Measurements from ENCODE around the gene FSD1L. TPM values are rescaled to one million over a fixed set of nuclear protein-coding genes. Genes with fewer than 3 reads are reported as not detected.

Gene FSD1L
- total RNA-seq, result 1 to 10 TPM; 1.4 to 2.1 (median 1.7) TPM

DNA sequence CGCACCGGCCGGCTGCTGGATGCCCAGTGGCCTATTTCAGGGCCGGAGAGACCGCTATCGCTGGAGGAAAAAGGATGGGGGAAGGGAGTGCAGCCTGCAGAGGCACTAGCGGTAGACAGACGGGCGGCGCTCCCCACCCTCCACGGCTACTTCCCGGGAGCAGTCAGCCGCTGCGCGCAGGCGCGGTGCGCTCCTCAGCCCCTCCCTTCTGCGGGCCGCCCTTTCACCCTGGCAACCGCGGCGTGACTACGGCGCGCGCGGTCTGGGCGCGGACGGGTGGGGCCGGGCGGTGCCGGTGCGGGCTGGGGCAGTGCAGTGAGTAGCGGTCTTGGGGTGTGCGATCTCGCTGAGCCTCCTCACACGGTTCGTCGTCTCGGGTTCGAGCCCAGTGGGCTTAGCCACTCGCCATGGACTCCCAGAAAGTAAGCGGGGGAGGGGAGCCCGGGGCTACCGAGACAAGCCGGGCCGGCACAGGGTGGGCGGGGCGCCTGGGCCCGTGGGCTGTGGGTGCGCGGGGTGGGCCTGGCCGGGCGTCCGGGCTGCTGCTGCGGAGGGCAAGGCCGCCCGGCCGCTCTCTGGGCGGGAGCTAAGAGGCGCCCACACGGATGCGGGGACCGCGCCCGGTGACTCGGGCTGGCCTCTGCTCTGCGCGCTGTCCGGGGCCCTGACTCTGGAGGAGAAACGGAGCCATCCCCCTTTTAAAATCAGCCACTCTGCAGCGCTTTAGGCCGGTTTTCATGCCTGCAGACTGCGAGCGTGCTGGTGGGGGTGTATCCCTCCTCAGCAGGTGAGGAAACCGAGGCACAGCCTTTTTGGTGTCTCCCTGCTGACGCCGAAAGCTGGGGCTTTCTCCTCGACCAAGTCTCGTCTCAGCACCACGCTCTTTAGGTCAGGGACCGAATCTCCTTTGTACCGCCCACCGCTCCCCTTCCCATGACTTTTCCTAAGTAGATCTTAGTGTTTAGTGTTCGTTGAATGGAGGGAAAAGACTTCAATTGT lies at the start of gene FSD1L:
FSD1L (plus strand) TSS at position 221 of the 999 bp plus-strand sequence; CDS start at position 408, 187 bp downstream.
- no peaks in the 10 kb centered on the region for H3K9me3 Mint-ChIP-seq
- peak; percentile 67 for DNase-seq
- peak within 1 kb of the TSS; percentile 84 for H3K4me3 Mint-ChIP-seq
- H3K36me3 Mint-ChIP-seq (ENCODE audit: insufficient read depth), result no peaks in the 10 kb centered on the region
- peaks cover 10% of the 10 kb centered on the region for H3K4me1 Mint-ChIP-seq (ENCODE audit: low read depth)
- ATAC-seq, result peak; percentile 94 to 96
- no peaks in the 10 kb centered on the region for H3K27me3 Mint-ChIP-seq (ENCODE audit: low read depth)

DNA sequence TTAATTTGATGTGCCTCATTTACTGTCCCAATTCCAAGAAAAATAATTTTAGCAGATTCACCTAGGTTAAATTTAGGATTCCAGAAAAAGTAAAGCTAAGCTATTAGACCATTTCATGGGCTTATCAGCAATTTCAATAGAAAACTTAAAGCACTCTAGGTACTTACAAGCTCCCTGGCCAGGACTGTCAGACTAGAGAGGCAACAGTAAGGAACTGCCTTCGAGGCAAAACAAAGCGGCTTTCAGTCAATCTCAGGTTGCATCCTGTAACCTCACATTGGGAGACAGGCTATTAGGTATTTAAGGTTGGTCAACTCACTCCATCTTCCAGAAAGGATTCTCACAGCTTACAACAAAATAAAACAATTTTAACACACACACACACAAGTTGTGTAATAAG lies 48.7 kb upstream of the FSD1L start:
- H3K4me1 Mint-ChIP-seq (ENCODE audit: low read depth), result peaks cover 3% of the 10 kb centered on the region
- peaks cover 52% of the 10 kb centered on the region for H3K27me3 Mint-ChIP-seq (ENCODE audit: low read depth)
- H3K36me3 Mint-ChIP-seq (ENCODE audit: insufficient read depth), result peaks cover under 1% of the 10 kb centered on the region
- no peaks in the 10 kb centered on the region for H3K9me3 Mint-ChIP-seq
- no peak for DNase-seq
- ATAC-seq, result no peak
- H3K4me3 Mint-ChIP-seq, result no peak overlapping the region

DNA sequence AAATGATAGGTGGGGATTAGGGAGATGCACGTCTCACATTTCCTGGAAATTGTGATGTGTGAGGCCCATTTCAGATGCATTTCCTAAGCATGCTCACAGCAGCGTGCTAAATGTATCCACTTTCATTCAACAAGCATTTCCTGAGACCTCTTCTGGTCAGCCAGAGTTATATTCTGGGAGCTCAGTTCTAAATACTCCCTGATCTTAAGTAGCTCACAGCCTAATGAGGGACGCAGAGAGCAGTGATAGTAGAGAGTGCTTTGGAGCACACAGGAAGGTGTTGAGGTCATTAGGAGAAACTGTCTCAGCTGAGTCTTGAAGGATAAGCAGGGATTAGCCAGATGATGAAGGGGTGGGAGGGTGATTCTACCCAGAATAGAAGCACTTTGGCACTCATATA lies 46.2 kb upstream of the FSD1L start:
- H3K36me3 Mint-ChIP-seq (ENCODE audit: insufficient read depth), result no peaks in the 10 kb centered on the region
- H3K27me3 Mint-ChIP-seq (ENCODE audit: low read depth), result peaks cover 63% of the 10 kb centered on the region
- H3K4me1 Mint-ChIP-seq (ENCODE audit: low read depth), result peaks cover 24% of the 10 kb centered on the region
- ATAC-seq (no peak), DNase-seq (no peak)
- peaks cover under 1% of the 10 kb centered on the region for H3K9me3 Mint-ChIP-seq
- no peak overlapping the region for H3K4me3 Mint-ChIP-seq

DNA sequence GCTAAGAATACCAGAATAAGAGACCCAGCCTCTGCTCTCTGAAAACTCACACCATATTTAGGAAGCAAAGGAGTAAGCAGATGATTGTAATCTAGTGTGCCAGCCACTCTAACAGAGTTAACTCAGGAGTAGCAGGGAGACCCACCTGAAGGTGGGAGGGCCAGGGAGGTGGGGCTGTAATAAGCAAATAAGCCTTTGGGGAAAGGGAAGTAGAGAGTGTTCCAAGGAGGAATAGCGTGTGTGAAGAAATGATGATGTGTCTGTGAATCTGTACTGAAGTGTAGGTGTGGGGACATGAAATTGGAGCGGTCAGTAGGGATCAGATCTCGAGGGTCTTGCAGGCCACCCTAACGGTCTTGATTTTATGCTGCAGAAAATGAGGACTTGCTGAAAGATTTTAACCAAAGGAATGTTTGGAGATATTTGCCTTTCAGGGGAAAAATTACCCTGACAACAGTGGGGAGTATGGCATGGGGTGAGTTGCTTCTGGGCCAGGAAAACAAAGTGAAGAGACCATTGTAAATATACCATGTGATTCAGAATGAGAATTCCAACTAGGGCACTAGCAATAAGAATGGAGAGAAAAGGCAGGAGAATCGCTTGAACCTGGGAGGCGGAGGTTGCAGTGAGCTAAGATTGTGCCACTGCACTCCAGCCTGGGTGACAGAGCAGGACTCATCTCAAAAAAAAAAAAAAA lies 44.1 kb upstream of the FSD1L start:
- no peak for ATAC-seq
- H3K27me3 Mint-ChIP-seq (ENCODE audit: low read depth), result peaks cover 69% of the 10 kb centered on the region
- no peak for DNase-seq
- peaks cover 25% of the 10 kb centered on the region for H3K4me1 Mint-ChIP-seq (ENCODE audit: low read depth)
- H3K4me3 Mint-ChIP-seq, result no peak overlapping the region
- H3K9me3 Mint-ChIP-seq, result peaks cover 5% of the 10 kb centered on the region
- H3K36me3 Mint-ChIP-seq (ENCODE audit: insufficient read depth), result no peaks in the 10 kb centered on the region

DNA sequence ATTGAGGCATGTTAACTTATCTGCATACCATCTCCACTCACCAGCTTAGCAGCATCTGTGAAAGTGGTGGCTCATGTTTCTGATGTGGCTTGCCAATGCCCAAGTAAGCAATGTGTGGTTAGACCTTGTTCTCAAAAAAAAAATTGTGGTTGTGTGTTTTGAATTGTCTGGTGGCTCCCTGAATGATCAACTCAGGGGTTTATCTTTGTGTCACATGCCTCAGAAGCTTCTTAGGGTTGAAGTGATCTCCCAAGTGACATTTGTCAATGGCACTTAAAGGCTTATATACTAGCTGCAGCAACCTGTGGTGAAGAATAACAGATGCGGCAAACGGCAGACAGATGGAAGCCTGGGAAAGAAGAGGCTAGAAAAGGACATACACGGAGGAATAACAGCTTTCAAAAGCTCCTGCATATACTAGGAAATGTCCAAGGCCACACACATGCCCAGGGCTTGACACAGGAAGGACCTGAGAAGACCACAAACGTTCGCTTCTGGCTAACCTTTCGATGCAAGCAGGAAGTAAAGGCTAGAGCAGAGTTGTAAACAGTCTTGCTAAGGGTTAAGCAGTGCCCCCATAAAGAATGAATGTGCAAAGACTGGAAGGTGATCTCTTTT lies 42.2 kb upstream of the FSD1L start:
- Mint-ChIP-seq H3K27me3 (ENCODE audit: low read depth) (peaks cover 71% of the 10 kb centered on the region), H3K4me3 (peak overlapping the region; percentile 38), H3K4me1 (ENCODE audit: low read depth) (peaks cover 25% of the 10 kb centered on the region), H3K9me3 (peaks cover 9% of the 10 kb centered on the region), H3K36me3 (ENCODE audit: insufficient read depth) (no peaks in the 10 kb centered on the region)
- DNase-seq (peak; percentile 25), ATAC-seq (peak; percentile 96 to 97)

DNA sequence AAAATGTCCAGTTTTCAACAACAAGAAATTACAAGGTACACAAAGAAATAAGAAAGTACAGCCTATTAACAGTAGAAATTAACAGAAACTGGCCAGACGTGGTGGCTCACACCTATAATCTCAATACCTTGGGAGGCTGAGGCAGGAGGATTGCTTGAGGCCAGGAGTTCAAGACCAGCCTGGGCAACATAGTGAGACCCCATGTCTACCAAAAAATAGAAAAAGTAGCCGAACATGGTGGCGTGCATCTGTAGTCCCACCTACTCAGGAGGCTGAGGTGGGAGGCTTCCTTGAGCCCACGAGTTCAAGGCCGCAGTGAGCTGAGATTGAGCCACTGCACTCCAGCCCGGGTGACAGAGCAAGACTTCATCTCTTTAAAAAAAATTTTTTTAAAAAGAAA lies 41.5 kb upstream of the FSD1L start:
- Mint-ChIP-seq H3K9me3 (peaks cover 12% of the 10 kb centered on the region), H3K4me3 (no peak overlapping the region), H3K27me3 (ENCODE audit: low read depth) (peaks cover 72% of the 10 kb centered on the region), H3K36me3 (ENCODE audit: insufficient read depth) (no peaks in the 10 kb centered on the region), H3K4me1 (ENCODE audit: low read depth) (peaks cover 25% of the 10 kb centered on the region)
- no peak for DNase-seq
- ATAC-seq, result no peak

DNA sequence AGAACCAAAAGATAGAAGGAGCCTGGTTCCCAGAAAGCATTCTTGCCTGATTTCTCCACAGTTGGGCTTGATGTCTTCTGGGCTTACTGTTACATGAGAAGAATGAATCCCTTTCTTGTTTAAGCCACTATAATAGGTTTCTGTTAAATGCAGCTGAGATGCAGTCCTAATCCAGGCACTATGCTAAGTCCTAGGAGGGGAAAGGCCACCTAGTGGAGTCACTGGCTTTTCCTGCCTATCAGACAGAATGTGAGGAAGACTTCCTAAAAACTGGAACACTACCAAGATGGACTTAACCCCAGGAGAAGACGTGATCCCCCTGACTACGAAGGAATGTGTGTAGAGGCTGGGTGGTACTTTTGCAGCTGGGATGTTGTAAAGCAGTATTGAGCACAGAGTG lies 34.3 kb upstream of the FSD1L start:
- ATAC-seq, result no peak
- DNase-seq, result no peak
- H3K36me3 Mint-ChIP-seq (ENCODE audit: insufficient read depth), result no peaks in the 10 kb centered on the region
- no peak overlapping the region for H3K4me3 Mint-ChIP-seq
- H3K27me3 Mint-ChIP-seq (ENCODE audit: low read depth), result peaks cover 42% of the 10 kb centered on the region
- peaks cover 3% of the 10 kb centered on the region for H3K4me1 Mint-ChIP-seq (ENCODE audit: low read depth)
- H3K9me3 Mint-ChIP-seq, result peaks cover 12% of the 10 kb centered on the region

DNA sequence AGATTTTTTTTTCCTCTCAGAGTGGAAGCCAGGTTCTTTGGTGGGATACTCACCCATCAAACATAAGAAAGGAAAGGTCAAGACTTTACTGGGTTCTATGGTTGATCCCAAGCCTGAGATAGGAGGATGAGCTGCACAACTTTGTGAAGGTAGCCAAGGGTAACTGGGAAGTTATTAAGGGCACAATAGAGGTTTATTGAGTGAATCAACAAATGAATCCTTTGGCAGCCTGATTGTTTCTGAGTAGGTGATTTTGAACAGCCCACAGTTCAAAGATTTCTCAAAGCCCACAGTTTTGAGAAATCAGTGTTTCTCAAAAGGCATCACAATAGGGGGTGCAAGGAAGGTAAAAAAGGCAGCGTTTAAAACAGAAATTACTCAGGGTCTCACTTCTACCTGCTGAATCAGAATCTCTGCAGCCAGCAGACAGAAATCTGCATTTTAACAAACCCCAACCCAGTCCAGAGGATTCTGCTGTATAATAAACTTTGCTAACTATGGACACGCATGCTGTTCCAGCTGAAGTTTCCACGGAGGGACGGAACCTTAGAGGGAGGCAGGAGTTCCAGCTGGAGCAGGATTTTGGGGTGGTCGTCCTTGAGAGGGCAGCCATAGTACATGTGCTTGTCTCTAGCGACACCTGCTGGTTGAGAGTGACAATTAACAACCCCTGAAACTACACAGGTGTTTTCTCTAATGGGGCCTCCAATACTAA lies 32.7 kb upstream of the FSD1L start:
- peaks cover 34% of the 10 kb centered on the region for H3K27me3 Mint-ChIP-seq (ENCODE audit: low read depth)
- H3K4me1 Mint-ChIP-seq (ENCODE audit: low read depth), result peaks cover 3% of the 10 kb centered on the region
- H3K9me3 Mint-ChIP-seq, result peaks cover 8% of the 10 kb centered on the region
- peak; percentile 57 for DNase-seq
- no peak overlapping the region for H3K4me3 Mint-ChIP-seq
- H3K36me3 Mint-ChIP-seq (ENCODE audit: insufficient read depth), result no peaks in the 10 kb centered on the region
- peak; percentile 57 to 76 for ATAC-seq

DNA sequence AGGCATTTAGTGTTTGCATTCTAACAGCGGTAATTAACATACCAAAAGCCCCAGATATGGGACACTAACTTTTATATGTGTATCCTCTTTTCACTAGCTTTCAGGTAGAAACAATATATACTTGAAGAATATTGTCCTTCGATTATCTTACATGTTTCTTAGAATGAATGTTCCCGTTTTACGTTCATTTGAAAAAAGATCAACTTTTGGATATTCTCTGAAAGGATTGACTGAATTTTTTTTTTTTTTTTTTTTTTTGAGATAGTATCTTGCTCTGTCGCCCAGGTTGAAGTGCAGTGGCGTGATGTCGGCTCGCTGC lies 32.2 kb upstream of the FSD1L start:
- peaks cover 8% of the 10 kb centered on the region for H3K9me3 Mint-ChIP-seq
- peaks cover 3% of the 10 kb centered on the region for H3K4me1 Mint-ChIP-seq (ENCODE audit: low read depth)
- ATAC-seq (no peak), DNase-seq (no peak)
- peaks cover 30% of the 10 kb centered on the region for H3K27me3 Mint-ChIP-seq (ENCODE audit: low read depth)
- H3K36me3 Mint-ChIP-seq (ENCODE audit: insufficient read depth), result no peaks in the 10 kb centered on the region
- H3K4me3 Mint-ChIP-seq, result no peak overlapping the region

DNA sequence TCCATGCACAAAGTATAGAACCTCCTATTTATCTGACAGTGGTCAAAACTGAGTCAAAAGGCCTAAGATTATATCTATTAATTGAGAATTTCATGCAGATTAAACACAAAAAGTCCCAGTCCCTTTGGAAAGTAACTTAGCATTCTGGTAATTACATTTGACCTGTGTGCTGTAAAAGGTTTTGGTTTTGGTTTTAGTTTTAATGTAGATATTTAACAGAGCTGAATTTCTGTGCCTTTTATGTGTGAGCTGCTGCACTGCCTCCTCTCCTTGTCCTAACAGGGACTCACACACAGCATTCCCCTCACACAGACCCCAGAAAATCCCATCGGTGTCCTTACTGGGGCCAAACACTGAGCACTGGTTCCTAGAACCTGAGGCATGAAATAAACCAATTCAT lies 31.0 kb upstream of the FSD1L start:
- Mint-ChIP-seq H3K9me3 (peaks cover under 1% of the 10 kb centered on the region), H3K4me1 (ENCODE audit: low read depth) (peaks cover 3% of the 10 kb centered on the region), H3K4me3 (no peak overlapping the region), H3K27me3 (ENCODE audit: low read depth) (peaks cover 25% of the 10 kb centered on the region), H3K36me3 (ENCODE audit: insufficient read depth) (no peaks in the 10 kb centered on the region)
- ATAC-seq (no peak), DNase-seq (no peak)

DNA sequence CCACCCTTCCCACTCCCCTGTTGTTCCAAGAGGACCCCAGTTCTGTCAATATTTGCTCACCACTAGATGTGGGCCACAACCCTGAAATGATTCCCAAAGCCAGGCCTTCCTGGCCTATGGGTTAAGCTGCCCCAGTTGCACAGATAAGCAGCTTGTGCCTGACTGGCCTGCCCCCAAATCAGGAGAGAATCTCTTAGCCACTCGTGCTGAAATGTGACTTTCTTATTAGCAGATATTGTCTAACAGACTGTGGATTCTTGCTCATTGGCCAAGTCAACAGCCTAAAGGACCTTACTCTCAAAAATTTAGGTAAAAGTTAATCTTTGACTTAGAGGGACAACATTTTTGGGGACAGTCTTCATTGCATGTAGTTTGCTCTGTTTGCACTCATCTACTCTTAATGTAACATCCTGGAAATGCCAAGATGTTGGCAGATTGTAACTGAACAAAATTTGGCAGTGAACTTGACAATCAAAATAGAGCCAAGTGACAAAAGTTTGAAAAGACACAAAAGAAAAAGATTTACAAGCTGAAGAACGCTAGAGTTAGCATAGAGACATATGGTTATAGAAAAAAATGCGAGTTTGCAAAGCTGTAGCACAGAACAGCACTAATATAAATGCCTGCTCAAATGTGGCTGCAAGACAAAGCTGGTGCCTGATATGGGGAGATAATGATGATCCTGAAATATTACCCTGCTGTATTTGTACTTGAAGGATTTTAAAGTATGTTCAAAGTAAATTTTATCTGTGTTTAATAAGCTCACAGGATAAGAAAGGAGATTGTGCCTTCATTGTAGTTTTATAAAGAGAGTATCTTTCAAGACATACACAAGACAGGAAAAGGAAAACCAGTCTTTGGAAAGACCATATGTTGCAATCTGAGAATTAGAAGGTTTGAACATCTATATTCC lies 29.0 kb upstream of the FSD1L start:
- no peak for DNase-seq
- ATAC-seq, result no peak
- no peaks in the 10 kb centered on the region for H3K36me3 Mint-ChIP-seq (ENCODE audit: insufficient read depth)
- H3K9me3 Mint-ChIP-seq, result no peaks in the 10 kb centered on the region
- peaks cover 14% of the 10 kb centered on the region for H3K27me3 Mint-ChIP-seq (ENCODE audit: low read depth)
- H3K4me1 Mint-ChIP-seq (ENCODE audit: low read depth), result peaks cover 3% of the 10 kb centered on the region
- H3K4me3 Mint-ChIP-seq, result no peak overlapping the region

DNA sequence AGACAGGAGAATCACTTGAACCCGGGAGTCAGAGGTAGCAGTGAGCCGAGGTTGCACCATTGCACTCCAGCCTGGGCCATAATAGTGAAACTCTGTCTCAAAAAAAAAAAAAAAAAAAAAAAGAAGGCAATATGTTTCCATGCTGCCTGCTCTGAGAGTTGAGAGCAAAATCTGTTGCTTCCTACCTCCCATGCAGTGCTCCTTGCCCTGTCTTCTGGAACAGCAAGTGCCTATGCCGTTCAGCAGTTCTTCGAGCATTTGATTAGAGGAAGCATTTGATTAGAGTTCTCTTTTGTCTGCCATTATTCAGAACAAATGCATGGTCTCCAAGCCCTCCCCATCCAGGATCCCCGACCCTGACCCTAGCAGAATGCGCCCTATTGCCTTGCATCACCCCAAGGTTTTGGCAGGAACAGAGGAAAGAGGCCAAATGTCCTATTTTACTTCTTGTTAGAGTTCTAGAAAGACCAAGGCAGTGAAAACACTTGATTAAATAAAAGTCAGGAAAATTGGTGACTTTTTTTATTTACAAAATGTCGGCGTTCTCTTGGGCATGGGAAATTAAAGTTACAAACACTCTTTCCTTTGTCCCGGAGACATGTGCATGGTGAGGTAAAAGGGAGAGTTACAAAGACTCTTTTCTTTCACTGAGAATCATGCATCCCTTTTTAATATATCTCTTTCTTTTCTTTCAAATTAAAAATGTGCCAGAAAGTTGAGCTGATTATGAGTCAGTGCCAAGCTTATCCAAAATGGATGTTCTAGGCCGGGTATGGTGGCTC lies 27.8 kb upstream of the FSD1L start:
- DNase-seq (no peak), ATAC-seq (no peak)
- Mint-ChIP-seq H3K27me3 (ENCODE audit: low read depth) (peaks cover 7% of the 10 kb centered on the region), H3K4me1 (ENCODE audit: low read depth) (peaks cover 3% of the 10 kb centered on the region), H3K4me3 (no peak overlapping the region), H3K9me3 (no peaks in the 10 kb centered on the region), H3K36me3 (ENCODE audit: insufficient read depth) (no peaks in the 10 kb centered on the region)

DNA sequence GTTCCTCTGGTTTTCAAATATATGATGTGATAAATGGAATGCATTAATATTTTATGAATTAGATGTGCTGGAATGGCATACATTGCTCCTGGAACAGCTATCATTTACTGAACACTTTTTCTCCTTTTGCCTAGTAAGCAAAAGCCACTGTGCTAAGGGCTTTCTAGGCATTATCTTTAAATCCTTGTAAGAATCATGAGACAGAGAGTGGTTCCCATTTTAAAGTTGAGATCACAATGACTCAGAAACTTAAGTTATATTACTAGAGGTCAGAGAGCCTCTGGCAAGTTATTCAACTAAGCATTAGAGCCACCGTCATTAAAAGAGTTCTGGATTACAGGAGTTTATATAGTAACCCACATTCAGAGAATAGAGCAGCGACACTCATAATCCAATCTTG lies 26.7 kb upstream of the FSD1L start:
- Mint-ChIP-seq H3K4me1 (ENCODE audit: low read depth) (no peaks in the 10 kb centered on the region), H3K9me3 (no peaks in the 10 kb centered on the region), H3K27me3 (ENCODE audit: low read depth) (peaks cover 2% of the 10 kb centered on the region), H3K4me3 (no peak overlapping the region), H3K36me3 (ENCODE audit: insufficient read depth) (no peaks in the 10 kb centered on the region)
- DNase-seq (no peak), ATAC-seq (no peak)
